ENCODE data around the gene PLEKHM2. TPM values are rescaled to one million over a fixed set of nuclear protein-coding genes. Genes with fewer than 3 reads are reported as not detected.

Gene PLEKHM2
- total RNA-seq, 3 donors from 2014 or later (not counting 1 experiment from before 2014, with no cell fraction given), result 47.8 to 61.0 (median 50.9) TPM

GRCh38 chr1:15667362-15667761 is 16.8 kb upstream of the PLEKHM2 start:
- Mint-ChIP-seq H3K4me3 (no peak overlapping the region), H3K4me1 (no peaks in the 10 kb centered on the region), H3K27ac (no peak overlapping the region), H3K27me3 (ENCODE audit: low read depth in 2 of 2) (no peaks in the 10 kb centered on the region), H3K9me3 (no peaks in the 10 kb centered on the region), H3K36me3 (peaks cover 1% of the 10 kb centered on the region)
- Histone ChIP-seq H3K4me1 (ENCODE audit: control insufficient read depth, insufficient read depth, low read length) (no peaks in the 10 kb centered on the region), H3K27me3 (ENCODE audit: control insufficient read depth, insufficient read depth, low read length) (no peaks in the 10 kb centered on the region), H3K36me3 (ENCODE audit: control insufficient read depth, insufficient read depth, low read length) (peaks cover 5% of the 10 kb centered on the region), H3K4me3 (ENCODE audit: low read length) (no peak overlapping the region), H3K27ac (ENCODE audit: low read length) (no peak overlapping the region), H3K9me3 (ENCODE audit: control insufficient read depth, insufficient read depth, low read length) (no peaks in the 10 kb centered on the region)
- no peak for ATAC-seq
- 98% methylated on average over 7 of the region's 7 CpGs for WGBS (ENCODE audit: insufficient coverage)
- no peak for TF ChIP-seq CTCF (IDR thresholded peaks at IDR 0.05)
- no peak for DNase-seq
- intact Hi-C loops (cut with micrococcal nuclease), result no loop called here

GRCh38 chr1:15668089-15668754 is 15.9 kb upstream of the PLEKHM2 start:
- intact Hi-C loops (cut with micrococcal nuclease), result no loop called here
- H3K4me3 ChIP-seq (ENCODE audit: low read length), result no peak overlapping the region
- WGBS (ENCODE audit: insufficient coverage), result 92% methylated on average over 4 of the region's 5 CpGs
- H3K27me3 ChIP-seq (ENCODE audit: control insufficient read depth, insufficient read depth, low read length), result no peaks in the 10 kb centered on the region
- Mint-ChIP-seq H3K9me3 (no peaks in the 10 kb centered on the region), H3K27ac (peak overlapping the region in 1 of 2 donors; percentile 2), H3K4me1 (no peaks in the 10 kb centered on the region), H3K36me3 (no peaks in the 10 kb centered on the region), H3K27me3 (ENCODE audit: low read depth in 2 of 2) (no peaks in the 10 kb centered on the region), H3K4me3 (no peak overlapping the region)
- H3K4me1 ChIP-seq (ENCODE audit: control insufficient read depth, insufficient read depth, low read length), result no peaks in the 10 kb centered on the region
- ATAC-seq (no peak), DNase-seq (no peak)
- no peaks in the 10 kb centered on the region for H3K36me3 ChIP-seq (ENCODE audit: control insufficient read depth, insufficient read depth, low read length)
- no peak for TF ChIP-seq CTCF (IDR thresholded peaks at IDR 0.05)
- H3K27ac ChIP-seq (ENCODE audit: low read length), result no peak overlapping the region
- H3K9me3 ChIP-seq (ENCODE audit: control insufficient read depth, insufficient read depth, low read length), result no peaks in the 10 kb centered on the region

- ATAC-seq (no peak), DNase-seq (no peak)
- Histone ChIP-seq H3K27ac (ENCODE audit: low read length) (no peak overlapping the region), H3K4me3 (ENCODE audit: low read length) (no peak overlapping the region), H3K36me3 (ENCODE audit: control insufficient read depth, insufficient read depth, low read length) (no peaks in the 10 kb centered on the region), H3K9me3 (ENCODE audit: control insufficient read depth, insufficient read depth, low read length) (no peaks in the 10 kb centered on the region), H3K27me3 (ENCODE audit: control insufficient read depth, insufficient read depth, low read length) (no peaks in the 10 kb centered on the region), H3K4me1 (ENCODE audit: control insufficient read depth, insufficient read depth, low read length) (no peaks in the 10 kb centered on the region)
- TF ChIP-seq CTCF (IDR thresholded peaks at IDR 0.05), result no peak
- Mint-ChIP-seq H3K4me3 (no peak overlapping the region), H3K4me1 (no peaks in the 10 kb centered on the region), H3K27me3 (ENCODE audit: low read depth in 2 of 2) (no peaks in the 10 kb centered on the region), H3K36me3 (no peaks in the 10 kb centered on the region), H3K27ac (no peak overlapping the region), H3K9me3 (no peaks in the 10 kb centered on the region)
- 94% methylated on average over 8 of the region's 10 CpGs for WGBS (ENCODE audit: insufficient coverage)
- intact Hi-C loops (cut with micrococcal nuclease), result no loop called here
Measured at GRCh38 chr1:15669074-15669473, 15.0 kb upstream of the PLEKHM2 start.

GRCh38 chr1:15669864-15670263 is 14.3 kb upstream of the PLEKHM2 start:
- TF ChIP-seq CTCF (IDR thresholded peaks at IDR 0.05), result no peak
- intact Hi-C loops (cut with micrococcal nuclease), result no loop called here
- Histone ChIP-seq H3K4me1 (ENCODE audit: control insufficient read depth, insufficient read depth, low read length) (no peaks in the 10 kb centered on the region), H3K27me3 (ENCODE audit: control insufficient read depth, insufficient read depth, low read length) (no peaks in the 10 kb centered on the region), H3K27ac (ENCODE audit: low read length) (no peak overlapping the region), H3K36me3 (ENCODE audit: control insufficient read depth, insufficient read depth, low read length) (no peaks in the 10 kb centered on the region), H3K9me3 (ENCODE audit: control insufficient read depth, insufficient read depth, low read length) (no peaks in the 10 kb centered on the region), H3K4me3 (ENCODE audit: low read length) (no peak overlapping the region)
- WGBS (ENCODE audit: insufficient coverage), result 90% methylated on average over 4 of the region's 4 CpGs
- DNase-seq (no peak), ATAC-seq (no peak)
- Mint-ChIP-seq H3K4me3 (no peak overlapping the region), H3K27ac (no peak overlapping the region), H3K9me3 (no peaks in the 10 kb centered on the region), H3K36me3 (no peaks in the 10 kb centered on the region), H3K27me3 (ENCODE audit: low read depth in 2 of 2) (no peaks in the 10 kb centered on the region), H3K4me1 (no peaks in the 10 kb centered on the region)
